Measurements from ENCODE around the gene MARCHF5. TPM values are rescaled to one million over a fixed set of nuclear protein-coding genes. Genes with fewer than 3 reads are reported as not detected.
"Not testable (repeated sequence)": the region's sequence is repeated elsewhere in the genome, so short reads cannot be mapped to it uniquely, and the experiment has no call there.

MARCHF5 gene
- total and polyA plus RNA-seq, 10 donors, result 6.9 to 39.1 (median 18.5) TPM

DNA sequence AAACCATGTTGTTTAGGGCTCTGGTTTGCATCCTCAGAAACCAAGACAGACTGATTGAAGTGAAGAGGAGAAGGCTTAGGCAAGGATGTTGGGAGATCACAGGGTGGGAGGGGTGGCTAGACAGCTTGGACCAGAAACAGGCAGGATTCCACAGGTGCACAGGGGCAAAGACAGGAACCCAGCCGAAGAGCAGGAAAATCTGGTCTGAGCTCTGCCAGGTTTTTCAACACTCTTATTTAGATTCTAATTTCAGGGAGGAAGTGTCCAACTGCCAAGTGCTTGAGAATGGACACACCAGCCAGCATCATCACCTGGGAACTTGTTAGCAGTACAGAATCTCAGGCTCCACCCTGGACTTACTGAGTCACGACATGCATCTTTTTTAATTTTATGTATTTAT lies 93.8 kb downstream of the MARCHF5 start:
- Histone ChIP-seq H3K9me3 (no peaks in the 10 kb centered on the region), H3K4me3 (no peak overlapping the region), H3K4me1 (no peaks in the 10 kb centered on the region), H3K36me3 (no peaks in the 10 kb centered on the region), H3K27me3 (replicated peaks in 1 of 7) (peaks cover 0 to 23% (median 0%) of the 10 kb centered on the region in 7 donors), H3K27ac (no peak overlapping the region)
- no peak for TF ChIP-seq POLR2A (IDR thresholded peaks at IDR 0.05)
- TF ChIP-seq, protein P1, sequence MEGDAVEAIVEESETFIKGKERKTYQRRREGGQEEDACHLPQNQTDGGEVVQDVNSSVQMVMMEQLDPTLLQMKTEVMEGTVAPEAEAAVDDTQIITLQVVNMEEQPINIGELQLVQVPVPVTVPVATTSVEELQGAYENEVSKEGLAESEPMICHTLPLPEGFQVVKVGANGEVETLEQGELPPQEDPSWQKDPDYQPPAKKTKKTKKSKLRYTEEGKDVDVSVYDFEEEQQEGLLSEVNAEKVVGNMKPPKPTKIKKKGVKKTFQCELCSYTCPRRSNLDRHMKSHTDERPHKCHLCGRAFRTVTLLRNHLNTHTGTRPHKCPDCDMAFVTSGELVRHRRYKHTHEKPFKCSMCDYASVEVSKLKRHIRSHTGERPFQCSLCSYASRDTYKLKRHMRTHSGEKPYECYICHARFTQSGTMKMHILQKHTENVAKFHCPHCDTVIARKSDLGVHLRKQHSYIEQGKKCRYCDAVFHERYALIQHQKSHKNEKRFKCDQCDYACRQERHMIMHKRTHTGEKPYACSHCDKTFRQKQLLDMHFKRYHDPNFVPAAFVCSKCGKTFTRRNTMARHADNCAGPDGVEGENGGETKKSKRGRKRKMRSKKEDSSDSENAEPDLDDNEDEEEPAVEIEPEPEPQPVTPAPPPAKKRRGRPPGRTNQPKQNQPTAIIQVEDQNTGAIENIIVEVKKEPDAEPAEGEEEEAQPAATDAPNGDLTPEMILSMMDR (IDR thresholded peaks at IDR 0.05 in 8 of 11, conservative IDR thresholded peaks at IDR 0.05 in 3 of 11), result no peak
- TF ChIP-seq POLR2AphosphoS5 (IDR thresholded peaks at IDR 0.05), result no peak
- no peak for DNase-seq
- 70 to 97% (median 81%) methylated on average over 2 of the region's 2 CpGs for WGBS, 5 donors
- intact Hi-C loops (cut with DNase I; ENCODE audit: low total_unique reads), result no loop called here

DNA sequence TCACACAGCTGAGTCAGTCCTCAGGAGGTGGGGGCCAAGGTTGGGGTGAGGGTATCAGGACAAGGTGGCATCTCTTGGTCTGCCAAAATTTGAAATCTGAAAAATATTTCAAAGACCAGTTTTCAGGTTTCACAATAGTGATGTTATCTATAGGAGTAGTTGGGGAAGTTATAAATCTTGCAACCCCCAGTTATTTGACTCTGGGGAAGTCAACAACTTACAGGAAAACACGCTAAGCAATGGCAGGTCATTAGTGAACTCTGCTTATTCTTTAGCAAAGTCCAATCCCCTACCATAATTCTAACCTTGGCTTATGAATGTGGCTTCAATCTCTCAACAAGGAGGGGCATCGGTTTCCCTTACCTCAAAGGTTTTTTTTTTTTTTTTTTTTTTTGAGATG lies 94.9 kb downstream of the MARCHF5 start:
- Histone ChIP-seq H3K36me3 (no peaks in the 10 kb centered on the region), H3K4me3 (no peak overlapping the region), H3K27ac (no peak overlapping the region), H3K27me3 (replicated peaks in 1 of 7) (peaks cover 0 to 20% (median 0%) of the 10 kb centered on the region in 7 donors), H3K4me1 (no peaks in the 10 kb centered on the region), H3K9me3 (no peaks in the 10 kb centered on the region)
- 22 to 47% (median 31%) methylated on average over 2 of the region's 2 CpGs for WGBS, 5 donors
- no peak for DNase-seq
- TF ChIP-seq POLR2A (IDR thresholded peaks at IDR 0.05) (no peak), POLR2AphosphoS5 (IDR thresholded peaks at IDR 0.05) (no peak)
- TF ChIP-seq, protein P1 (IDR thresholded peaks at IDR 0.05 in 8 of 11, conservative IDR thresholded peaks at IDR 0.05 in 3 of 11), result no peak
- intact Hi-C loops (cut with DNase I; ENCODE audit: low total_unique reads), result no loop called here

DNA sequence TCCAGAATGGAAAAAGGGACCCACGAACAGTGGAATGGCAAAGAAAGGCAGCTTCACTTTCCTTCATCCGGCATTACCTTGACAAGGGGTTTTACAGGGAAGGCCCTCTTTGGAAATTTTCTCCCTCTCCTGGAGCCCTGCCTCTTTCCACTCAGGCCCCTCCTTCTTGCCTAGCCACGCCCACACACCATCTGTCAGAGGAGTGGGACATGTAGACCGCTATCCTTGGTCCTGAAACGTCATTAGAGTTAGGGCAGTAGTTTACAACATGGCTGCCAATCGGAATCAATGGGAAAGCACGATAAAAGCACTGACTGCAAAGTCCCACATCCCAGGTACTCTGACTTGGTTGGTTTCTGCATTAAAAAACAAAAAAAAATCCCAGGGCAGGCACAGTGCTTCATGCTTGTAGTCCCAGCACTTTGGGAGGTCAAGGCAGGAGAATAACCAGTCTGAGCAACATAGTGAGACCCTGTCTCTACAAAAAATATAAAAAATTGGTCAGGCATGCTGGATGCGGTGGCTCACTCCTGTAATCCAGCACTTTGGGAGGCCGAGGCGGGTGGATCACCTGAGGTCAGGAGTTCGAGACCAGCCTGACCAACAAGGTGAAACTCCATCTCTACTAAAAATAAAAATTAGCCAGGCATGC lies 96.4 kb downstream of the MARCHF5 start:
- 46 to 60% (median 50%) methylated on average over 11 of the region's 11 CpGs for WGBS, 5 donors
- Histone ChIP-seq H3K27me3 (replicated peaks in 1 of 7) (peaks cover 0 to 18% (median 0%) of the 10 kb centered on the region in 7 donors), H3K4me3 (no peak overlapping the region), H3K27ac (no peak overlapping the region), H3K4me1 (no peaks in the 10 kb centered on the region), H3K9me3 (no peaks in the 10 kb centered on the region), H3K36me3 (no peaks in the 10 kb centered on the region)
- no peak for DNase-seq
- intact Hi-C loops (cut with DNase I; ENCODE audit: low total_unique reads), result no loop called here
- TF ChIP-seq, protein P1 (IDR thresholded peaks at IDR 0.05 in 8 of 11, conservative IDR thresholded peaks at IDR 0.05 in 3 of 11), result no peak
- TF ChIP-seq POLR2A (IDR thresholded peaks at IDR 0.05) (no peak), POLR2AphosphoS5 (IDR thresholded peaks at IDR 0.05) (no peak)

DNA sequence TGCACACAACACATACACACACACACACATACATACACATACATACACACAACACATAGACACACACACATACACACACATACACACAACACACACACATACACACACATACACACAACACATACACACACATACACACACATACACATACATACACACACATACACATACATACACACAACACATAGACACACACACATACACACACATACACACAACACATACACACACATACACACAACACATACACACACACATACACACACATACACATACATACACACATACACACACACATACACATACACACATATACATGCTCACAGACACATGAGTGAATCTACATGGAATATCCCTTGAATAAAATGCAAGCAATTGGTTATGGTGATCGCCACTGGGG lies 102.2 kb downstream of the MARCHF5 start:
- WGBS, 5 donors, result 0 to 93% (median 64%) methylated on average over 1 of the region's 1 CpG
- H3K36me3 ChIP-seq; DNase-seq; H3K4me1 ChIP-seq; H3K9me3 ChIP-seq; H3K27ac ChIP-seq; H3K4me3 ChIP-seq; intact Hi-C loops (cut with DNase I; ENCODE audit: low total_unique reads); H3K27me3 ChIP-seq (replicated peaks in 1 of 7): not testable (repeated sequence)

All from spleen (tissue), 11 donors.